HepG2 (cell line): ENCODE measurements around the gene ZNF213. TPM values are rescaled to one million over a fixed set of nuclear protein-coding genes. Genes with fewer than 3 reads are reported as not detected.

ENCODE experiments used
- ATF7 ChIP-seq, 2 experiments: fragments of 450-650 bp in 1 of 2; sonication (generic) in 1 of 2; formaldehyde crosslinking in 1 of 2; IDR thresholded peaks; 2 replicates each; pipeline versions ENCODE4 v1.4.0 to v1.6.1; 2016 to 2020; ENCODE audit warnings: antibody characterized with exemption in 1 of 2, mild to moderate bottlenecking in 1 of 2, missing genetic modification reagents in 1 of 2
- BHLHE40 ChIP-seq: IDR thresholded peaks from 2 replicates; pipeline ENCODE4 v1.6.1; 2011; ENCODE audit warnings: low read length, improper control_type of control experiment
- EEA1 ChIP-seq: sonication (generic); formaldehyde crosslinking; IDR thresholded peaks from 2 replicates; pipeline ENCODE4 v1.5.1; 2020; ENCODE audit warnings: mild to moderate bottlenecking, missing genetic modification reagents, borderline replicate concordance
- KAT7 ChIP-seq: IDR thresholded peaks from 2 replicates; pipeline ENCODE4 v1.6.1; 2018; ENCODE audit warnings: borderline replicate concordance, missing compliant biosample characterization
- MXI1 ChIP-seq: IDR thresholded peaks from 3 replicates; pipeline ENCODE4 v1.6.1; 2012; ENCODE audit warnings: low read depth, low read length, inconsistent platforms, borderline replicate concordance
- NR2F6 ChIP-seq, 2 experiments: IDR thresholded peaks; 2 replicates each; pipeline ENCODE4 v1.6.1; 2016; ENCODE audit warnings: antibody characterized with exemption in 1 of 2, mild to moderate bottlenecking in 1 of 2
- NRL ChIP-seq: sonication (generic); formaldehyde crosslinking; IDR thresholded peaks from 2 replicates; pipeline ENCODE4 v1.5.0; 2020; ENCODE audit warnings: missing genetic modification reagents, mild to moderate bottlenecking, moderate library complexity, borderline replicate concordance
- POGZ ChIP-seq: sonication (generic); formaldehyde crosslinking; IDR thresholded peaks from 2 replicates; pipeline ENCODE4 v1.4.0; 2020; ENCODE audit warnings: mild to moderate bottlenecking, missing genetic modification reagents
- RAD21 ChIP-seq: fragments of 450-650 bp; formaldehyde crosslinking; IDR thresholded peaks from 2 replicates; pipeline ENCODE4 v1.5.0; 2020; ENCODE audit warnings: mild to moderate bottlenecking
- SPEN ChIP-seq: sonication (generic); formaldehyde crosslinking; IDR thresholded peaks from 2 replicates; pipeline ENCODE4 v1.5.1; 2020; ENCODE audit warnings: low read depth, mild to moderate bottlenecking, missing genetic modification reagents
- SRSF4 ChIP-seq: fragments of 200-400 bp; formaldehyde crosslinking; IDR thresholded peaks from one replicate; pipeline ENCODE4 v1.6.1; 2018; ENCODE audit warnings: mild to moderate bottlenecking, low read depth, low read length, moderate library complexity; ENCODE audit not compliant: poor library complexity, severe bottlenecking
- TBP ChIP-seq: sonication (generic); formaldehyde crosslinking; IDR thresholded peaks from 2 replicates; pipeline ENCODE4 v1.5.0; 2020; ENCODE audit warnings: missing genetic modification reagents
- TMF1 ChIP-seq: sonication (generic); formaldehyde crosslinking; IDR thresholded peaks from 2 replicates; pipeline ENCODE4 v1.8.1; 2022; ENCODE audit warnings: low read depth, missing genetic modification reagents
- ZNF383 ChIP-seq: sonication (generic); formaldehyde crosslinking; IDR thresholded peaks from 2 replicates; pipeline ENCODE4 v1.4.0; 2020; ENCODE audit warnings: missing genetic modification reagents, mild to moderate bottlenecking, borderline replicate concordance
- ZNF776 ChIP-seq: sonication (generic); formaldehyde crosslinking; IDR thresholded peaks from 2 replicates; pipeline ENCODE4 v1.4.0; 2020; ENCODE audit warnings: mild to moderate bottlenecking, missing genetic modification reagents
- ZNF777 ChIP-seq: sonication (generic); formaldehyde crosslinking; IDR thresholded peaks from 2 replicates; pipeline ENCODE4 v1.4.0; 2020; ENCODE audit warnings: missing genetic modification reagents
- ZNF891 ChIP-seq: sonication (generic); formaldehyde crosslinking; IDR thresholded peaks from 2 replicates; pipeline ENCODE4 v1.5.0; 2020; ENCODE audit warnings: mild to moderate bottlenecking, missing genetic modification reagents
- polyA plus RNA-seq, 8 experiments: library from polyadenylated mRNA; depleted of rRNA in 3 of 8; stranded (reverse) in 7 of 8; unstranded in 1 of 8; fragments of >200 nt; fragmentation: Illumina TruSeq in 4 of 8; extraction: Trizol in 4 of 8; gene quantifications; 2 replicates each; pipeline versions ENCODE4 v1.2.1 to v1.2.3, GENCODE V29; 2011 to 2016; ENCODE audit warnings: low read depth in 4 of 8, missing spikeins in 1 of 8, mixed read lengths in 1 of 8; ENCODE audit not compliant: insufficient read depth in 1 of 8
- total RNA-seq, 5 experiments: library from RNA; depleted of rRNA; stranded (reverse); fragments of >200 nt; fragmentation: Illumina TruSeq; extraction: Trizol; gene quantifications; 2 replicates each; pipeline ENCODE4 v1.2.3, GENCODE V29; 2016; ENCODE audit warnings: low read depth in 1 of 5
- TF ChIP-seq, protein P1 (sequence below): sonication (generic); formaldehyde crosslinking; IDR thresholded peaks from one replicate; pipeline ENCODE4 v1.5.1; 2020; ENCODE audit warnings: mild to moderate bottlenecking, missing genetic modification reagents; ENCODE audit errors: not compliant biosample characterization
- TF ChIP-seq, protein P2 (sequence below): sonication (generic); formaldehyde crosslinking; IDR thresholded peaks from 2 replicates; pipeline ENCODE4 v1.8.1; 2023; ENCODE audit warnings: mild to moderate bottlenecking, missing genetic modification reagents

Gene ZNF213
- total and polyA plus RNA-seq, 2 of the 13 experiments (the other 11 are each of a cell fraction or from before 2014, with no cell fraction given) = 0.59 to 0.97 TPM

DNA sequence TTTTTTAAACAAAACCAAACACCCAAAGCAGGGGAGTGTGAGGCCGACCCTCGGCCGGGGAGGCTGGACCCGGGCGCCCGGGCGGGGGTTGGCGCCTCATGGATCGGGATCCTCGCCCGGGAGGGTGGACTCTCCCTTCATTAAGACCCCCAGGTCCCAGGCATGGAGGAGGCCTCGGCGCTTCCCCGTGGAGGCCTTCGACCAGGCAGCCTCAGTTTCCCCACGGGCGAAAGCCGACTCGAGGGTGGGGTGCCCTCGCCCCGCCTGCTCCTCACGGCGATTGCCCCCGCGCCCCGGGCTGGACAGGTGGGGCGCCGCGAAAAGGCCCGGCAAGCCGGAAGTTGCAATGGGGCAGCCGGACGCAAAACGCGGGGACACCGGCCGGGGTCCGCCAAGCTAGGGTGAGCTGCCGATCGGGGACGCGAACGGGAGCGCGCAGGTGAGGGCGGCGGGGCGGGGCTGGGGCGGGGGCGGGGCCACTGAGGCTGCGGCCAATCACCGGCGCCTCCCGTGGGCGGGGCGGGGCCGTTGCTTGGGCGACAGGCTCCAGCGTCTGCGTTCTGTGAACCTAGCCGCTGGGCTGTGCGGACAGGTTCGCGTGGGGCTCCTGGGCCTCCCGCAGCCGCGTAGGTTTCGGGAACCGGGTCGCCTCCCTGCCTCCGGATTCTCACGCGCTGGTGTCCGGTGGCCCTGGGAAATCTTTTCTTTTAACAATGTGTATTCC lies 28.5 kb upstream of the ZNF213 start (continued):
- TF ChIP-seq BHLHE40 = 0 out of 2 replicates have a peak, but pooled peaks have one; percentile 28
- 0 out of 2 replicates have a peak, but pooled peaks have one; percentile 21 for TF ChIP-seq RAD21 (CRISPR knock-in tag)
- peak; percentile 96; the same call in 2 of the 3 replicates for TF ChIP-seq MXI1
- peak; percentile 88; the same call in 1 of the 2 replicates for TF ChIP-seq ZNF776 (CRISPR knock-in tag)
- TF ChIP-seq POGZ (CRISPR knock-in tag) = peak; percentile 68
- TF ChIP-seq ZNF891 (CRISPR knock-in tag) = no peak
- TF ChIP-seq NRL (CRISPR knock-in tag) = no peak
- TF ChIP-seq SRSF4 = no peak
- no peak for TF ChIP-seq ATF7 (IDR thresholded peaks at IDR 0.05)
- peak; percentile 64; the same call in 1 of the 2 replicates for TF ChIP-seq ATF7 (CRISPR knock-in tag; IDR thresholded peaks at IDR 0.05)
- TF ChIP-seq, protein P1, sequence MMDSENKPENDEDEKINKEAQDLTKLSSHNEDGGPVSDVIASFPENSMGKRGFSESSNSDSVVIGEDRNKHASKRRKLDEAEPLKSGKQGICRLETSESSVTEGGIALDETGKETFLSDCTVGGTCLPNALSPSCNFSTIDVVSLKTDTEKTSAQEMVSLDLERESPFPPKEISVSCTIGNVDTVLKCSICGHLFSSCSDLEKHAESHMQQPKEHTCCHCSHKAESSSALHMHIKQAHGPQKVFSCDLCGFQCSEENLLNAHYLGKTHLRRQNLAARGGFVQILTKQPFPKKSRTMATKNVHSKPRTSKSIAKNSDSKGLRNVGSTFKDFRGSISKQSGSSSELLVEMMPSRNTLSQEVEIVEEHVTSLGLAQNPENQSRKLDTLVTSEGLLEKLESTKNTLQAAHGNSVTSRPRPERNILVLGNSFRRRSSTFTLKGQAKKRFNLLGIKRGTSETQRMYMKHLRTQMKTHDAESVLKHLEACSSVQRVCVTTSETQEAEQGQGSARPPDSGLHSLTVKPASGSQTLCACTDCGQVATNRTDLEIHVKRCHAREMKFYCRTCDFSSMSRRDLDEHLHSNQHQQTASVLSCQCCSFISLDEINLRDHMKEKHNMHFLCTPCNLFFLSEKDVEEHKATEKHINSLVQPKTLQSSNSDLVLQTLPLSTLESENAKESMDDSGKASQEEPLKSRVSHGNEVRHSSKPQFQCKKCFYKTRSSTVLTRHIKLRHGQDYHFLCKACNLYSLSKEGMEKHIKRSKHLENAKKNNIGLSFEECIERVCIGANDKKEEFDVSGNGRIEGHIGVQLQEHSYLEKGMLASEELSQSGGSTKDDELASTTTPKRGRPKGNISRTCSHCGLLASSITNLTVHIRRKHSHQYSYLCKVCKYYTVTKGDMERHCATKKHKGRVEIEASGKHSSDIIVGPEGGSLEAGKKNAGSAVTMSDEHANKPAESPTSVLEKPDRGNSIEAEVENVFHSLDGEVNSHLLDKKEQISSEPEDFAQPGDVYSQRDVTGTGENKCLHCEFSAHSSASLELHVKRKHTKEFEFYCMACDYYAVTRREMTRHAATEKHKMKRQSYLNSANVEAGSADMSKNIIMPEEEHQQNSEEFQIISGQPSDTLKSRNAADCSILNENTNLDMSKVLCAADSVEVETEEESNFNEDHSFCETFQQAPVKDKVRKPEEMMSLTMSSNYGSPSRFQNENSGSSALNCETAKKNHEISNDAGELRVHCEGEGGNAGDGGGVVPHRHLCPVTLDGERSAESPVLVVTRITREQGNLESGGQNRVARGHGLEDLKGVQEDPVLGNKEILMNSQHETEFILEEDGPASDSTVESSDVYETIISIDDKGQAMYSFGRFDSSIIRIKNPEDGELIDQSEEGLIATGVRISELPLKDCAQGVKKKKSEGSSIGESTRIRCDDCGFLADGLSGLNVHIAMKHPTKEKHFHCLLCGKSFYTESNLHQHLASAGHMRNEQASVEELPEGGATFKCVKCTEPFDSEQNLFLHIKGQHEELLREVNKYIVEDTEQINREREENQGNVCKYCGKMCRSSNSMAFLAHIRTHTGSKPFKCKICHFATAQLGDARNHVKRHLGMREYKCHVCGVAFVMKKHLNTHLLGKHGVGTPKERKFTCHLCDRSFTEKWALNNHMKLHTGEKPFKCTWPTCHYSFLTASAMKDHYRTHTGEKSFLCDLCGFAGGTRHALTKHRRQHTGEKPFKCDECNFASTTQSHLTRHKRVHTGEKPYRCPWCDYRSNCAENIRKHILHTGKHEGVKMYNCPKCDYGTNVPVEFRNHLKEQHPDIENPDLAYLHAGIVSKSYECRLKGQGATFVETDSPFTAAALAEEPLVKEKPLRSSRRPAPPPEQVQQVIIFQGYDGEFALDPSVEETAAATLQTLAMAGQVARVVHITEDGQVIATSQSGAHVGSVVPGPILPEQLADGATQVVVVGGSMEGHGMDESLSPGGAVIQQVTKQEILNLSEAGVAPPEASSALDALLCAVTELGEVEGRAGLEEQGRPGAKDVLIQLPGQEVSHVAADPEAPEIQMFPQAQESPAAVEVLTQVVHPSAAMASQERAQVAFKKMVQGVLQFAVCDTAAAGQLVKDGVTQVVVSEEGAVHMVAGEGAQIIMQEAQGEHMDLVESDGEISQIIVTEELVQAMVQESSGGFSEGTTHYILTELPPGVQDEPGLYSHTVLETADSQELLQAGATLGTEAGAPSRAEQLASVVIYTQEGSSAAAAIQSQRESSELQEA (CRISPR knock-in tag) = no peak
- no peak for TF ChIP-seq EEA1
- TF ChIP-seq TBP (CRISPR knock-in tag) = no peak
- peak; percentile 55; the same call in 1 of the 2 replicates for TF ChIP-seq TMF1
- TF ChIP-seq SPEN (CRISPR knock-in tag) = peak; percentile 89; the same call in 1 of the 2 replicates
- no peak for TF ChIP-seq ZNF383 (CRISPR knock-in tag)
- TF ChIP-seq, protein P2, sequence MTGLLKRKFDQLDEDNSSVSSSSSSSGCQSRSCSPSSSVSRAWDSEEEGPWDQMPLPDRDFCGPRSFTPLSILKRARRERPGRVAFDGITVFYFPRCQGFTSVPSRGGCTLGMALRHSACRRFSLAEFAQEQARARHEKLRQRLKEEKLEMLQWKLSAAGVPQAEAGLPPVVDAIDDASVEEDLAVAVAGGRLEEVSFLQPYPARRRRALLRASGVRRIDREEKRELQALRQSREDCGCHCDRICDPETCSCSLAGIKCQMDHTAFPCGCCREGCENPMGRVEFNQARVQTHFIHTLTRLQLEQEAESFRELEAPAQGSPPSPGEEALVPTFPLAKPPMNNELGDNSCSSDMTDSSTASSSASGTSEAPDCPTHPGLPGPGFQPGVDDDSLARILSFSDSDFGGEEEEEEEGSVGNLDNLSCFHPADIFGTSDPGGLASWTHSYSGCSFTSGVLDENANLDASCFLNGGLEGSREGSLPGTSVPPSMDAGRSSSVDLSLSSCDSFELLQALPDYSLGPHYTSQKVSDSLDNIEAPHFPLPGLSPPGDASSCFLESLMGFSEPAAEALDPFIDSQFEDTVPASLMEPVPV (CRISPR knock-in tag) = 0 out of 2 replicates have a peak, but pooled peaks have one; percentile 27
- TF ChIP-seq ZNF777 (CRISPR knock-in tag) = peak; percentile 49; the same call in 1 of the 2 replicates
- no peak for TF ChIP-seq NR2F6 (IDR thresholded peaks at IDR 0.05)
- peak; percentile 69; the same call in 1 of the 2 replicates for TF ChIP-seq NR2F6 (CRISPR knock-in tag; IDR thresholded peaks at IDR 0.05)
- peak; percentile 62; the same call in 1 of the 2 replicates for TF ChIP-seq KAT7 (CRISPR knock-in tag)
